ENCODE data around the gene SNX25.
A peak's percentile ranks its signal among the peaks of the same experiment; 100 is the strongest.

Gene SNX25

DNA sequence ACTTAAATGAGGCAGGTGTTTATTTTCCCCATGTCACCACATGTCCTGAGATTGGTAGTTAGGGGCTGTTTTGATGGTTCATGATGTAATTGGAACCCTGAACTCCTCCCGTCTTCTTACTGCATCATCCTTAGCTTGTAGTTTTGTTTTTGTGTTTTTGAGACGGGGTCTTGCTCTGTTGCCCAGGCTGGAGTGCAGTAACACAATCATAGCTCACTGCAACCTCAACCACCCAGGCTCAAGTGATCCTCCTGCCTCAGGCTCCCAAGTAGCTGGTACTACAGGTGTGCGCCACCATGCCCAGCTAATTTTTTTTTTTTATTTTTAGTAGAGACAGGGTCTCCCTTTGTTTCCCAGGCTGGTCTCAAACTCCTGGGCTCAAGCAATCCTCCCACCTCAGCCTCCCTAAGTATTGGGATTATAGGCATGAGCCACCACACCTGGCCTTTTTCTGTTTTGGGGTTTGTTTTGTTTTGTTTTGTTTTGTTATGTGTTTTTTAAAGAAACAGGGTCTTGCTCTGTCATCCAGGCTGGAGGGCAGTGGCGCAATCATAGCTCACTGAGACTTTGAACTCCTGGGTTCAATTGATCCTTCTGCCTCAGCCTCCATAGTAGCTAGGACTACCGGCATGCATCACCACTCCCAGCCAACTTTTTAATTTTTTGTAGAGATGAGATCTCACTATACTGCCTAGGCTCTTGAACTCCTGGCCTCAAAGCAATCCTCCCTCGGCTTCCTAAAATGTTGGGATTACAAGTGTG, 76.4 kb downstream of the SNX25 start:
- DNase-seq (ENCODE audit: insufficient read length, low spot score) (no peak), FAIRE-seq (peak; percentile 23)
- TF ChIP-seq SPI1 (IDR thresholded peaks at IDR 0.05; ENCODE audit: low read depth, low read length) (no peak), PAX5 (IDR thresholded peaks at IDR 0.05; ENCODE audit: insufficient read depth, low read length, severe bottlenecking) (no peak), POU2F2 (IDR thresholded peaks at IDR 0.05; ENCODE audit: low read depth, low read length) (no peak), POLR2A (IDR thresholded peaks at IDR 0.05; ENCODE audit: low read depth, low read length) (no peak), POLR2AphosphoS5 (IDR thresholded peaks at IDR 0.05; ENCODE audit: low read depth, low read length) (no peak)

DNA sequence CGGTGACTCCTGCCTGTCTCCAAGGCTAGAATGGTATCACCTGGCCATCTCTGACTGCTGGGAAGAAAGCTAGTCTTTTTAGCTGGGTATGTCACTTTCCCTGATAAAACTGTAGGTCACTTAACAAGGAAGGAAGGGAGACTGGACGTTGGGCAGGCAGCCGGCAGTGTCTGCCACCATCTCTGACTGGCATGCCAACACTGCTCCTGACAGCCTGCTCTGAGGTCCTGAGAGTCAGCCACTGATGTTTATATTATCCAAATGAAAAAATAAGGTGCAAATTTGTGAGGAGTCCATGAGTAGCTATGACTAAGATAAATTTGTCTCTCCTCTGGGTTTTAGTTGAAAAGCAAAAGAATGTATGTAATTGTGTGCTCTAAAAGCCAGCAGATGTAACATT, 77.2 kb downstream of the SNX25 start:
- DNase-seq (ENCODE audit: insufficient read length, low spot score) (no peak), FAIRE-seq (no peak)
- TF ChIP-seq POU2F2 (IDR thresholded peaks at IDR 0.05; ENCODE audit: low read depth, low read length) (no peak), SPI1 (IDR thresholded peaks at IDR 0.05; ENCODE audit: low read depth, low read length) (no peak), POLR2A (IDR thresholded peaks at IDR 0.05; ENCODE audit: low read depth, low read length) (no peak), TAF1 (IDR thresholded peaks at IDR 0.05; ENCODE audit: low read depth, low read length) (no peak)

DNA sequence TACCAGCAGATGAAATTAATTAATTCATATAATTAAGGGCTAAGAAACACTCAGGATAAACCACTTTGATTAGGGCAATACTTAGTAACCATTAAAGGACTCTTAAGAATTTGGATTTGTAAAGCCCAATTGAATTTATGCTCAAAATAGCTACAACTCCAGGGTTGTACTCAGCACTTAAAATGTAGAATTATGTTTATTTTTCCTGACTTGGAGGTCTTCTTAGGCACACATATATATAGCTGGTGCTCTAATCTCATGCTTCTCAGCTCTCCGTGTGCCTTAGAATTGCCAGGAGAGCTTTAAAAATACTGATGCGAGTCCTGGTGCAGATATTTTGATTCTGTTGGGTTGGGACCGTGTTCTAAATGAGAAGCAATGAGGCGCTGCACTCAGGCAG, 77.6 kb downstream of the SNX25 start:
- DNase-seq (ENCODE audit: insufficient read length, low spot score) (no peak), FAIRE-seq (no peak)
- no peak for TF ChIP-seq SPI1 (IDR thresholded peaks at IDR 0.05; ENCODE audit: low read depth, low read length)
- TF ChIP-seq POLR2A (IDR thresholded peaks at IDR 0.05; ENCODE audit: low read depth, low read length), result no peak
- TF ChIP-seq TAF1 (IDR thresholded peaks at IDR 0.05; ENCODE audit: low read depth, low read length), result no peak
- no peak for TF ChIP-seq POU2F2 (IDR thresholded peaks at IDR 0.05; ENCODE audit: low read depth, low read length)
- TF ChIP-seq PAX5 (IDR thresholded peaks at IDR 0.05; ENCODE audit: insufficient read depth, low read length, severe bottlenecking), result no peak
- no peak for TF ChIP-seq POLR2AphosphoS5 (IDR thresholded peaks at IDR 0.05; ENCODE audit: low read depth, low read length)

- DNase-seq (ENCODE audit: insufficient read length, low spot score) (no peak), FAIRE-seq (no peak)
- TF ChIP-seq POU2F2 (IDR thresholded peaks at IDR 0.05; ENCODE audit: low read depth, low read length) (no peak), SPI1 (IDR thresholded peaks at IDR 0.05; ENCODE audit: low read depth, low read length) (no peak), PAX5 (IDR thresholded peaks at IDR 0.05; ENCODE audit: insufficient read depth, low read length, severe bottlenecking) (no peak), TAF1 (IDR thresholded peaks at IDR 0.05; ENCODE audit: low read depth, low read length) (no peak), POLR2A (IDR thresholded peaks at IDR 0.05; ENCODE audit: low read depth, low read length) (no peak), POLR2AphosphoS5 (IDR thresholded peaks at IDR 0.05; ENCODE audit: low read depth, low read length) (no peak)
Observed at GRCh38 chr4:185290018-185290607, 80.7 kb downstream of the SNX25 start.

DNA sequence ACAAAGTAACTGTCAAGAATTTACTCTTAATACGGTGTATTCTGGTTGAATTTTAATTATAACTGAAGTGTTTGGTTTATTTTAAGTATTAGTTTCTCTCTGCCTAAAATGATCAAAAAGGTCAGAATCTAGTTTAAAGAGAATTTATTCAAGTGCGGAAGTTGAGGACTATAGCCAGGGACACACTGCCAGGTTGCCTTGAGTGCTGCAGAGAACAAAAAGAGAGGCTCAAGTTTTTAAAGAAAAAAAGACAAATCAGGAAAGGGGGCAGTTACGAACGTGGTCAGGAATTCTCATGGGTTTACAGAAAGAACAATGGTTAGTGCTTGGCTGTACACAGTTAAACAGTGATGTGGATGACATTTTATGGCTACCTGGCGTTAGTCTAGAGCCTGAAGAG, 81.3 kb downstream of the SNX25 start:
- FAIRE-seq (no peak), DNase-seq (ENCODE audit: insufficient read length, low spot score) (no peak)
- TF ChIP-seq POU2F2 (IDR thresholded peaks at IDR 0.05; ENCODE audit: low read depth, low read length) (no peak), TAF1 (IDR thresholded peaks at IDR 0.05; ENCODE audit: low read depth, low read length) (no peak), PAX5 (IDR thresholded peaks at IDR 0.05; ENCODE audit: insufficient read depth, low read length, severe bottlenecking) (no peak), POLR2AphosphoS5 (IDR thresholded peaks at IDR 0.05; ENCODE audit: low read depth, low read length) (no peak), SPI1 (IDR thresholded peaks at IDR 0.05; ENCODE audit: low read depth, low read length) (no peak), POLR2A (IDR thresholded peaks at IDR 0.05; ENCODE audit: low read depth, low read length) (no peak)

- TF ChIP-seq PAX5 (IDR thresholded peaks at IDR 0.05; ENCODE audit: insufficient read depth, low read length, severe bottlenecking), result no peak
- TF ChIP-seq TAF1 (IDR thresholded peaks at IDR 0.05; ENCODE audit: low read depth, low read length), result no peak
- TF ChIP-seq POLR2AphosphoS5 (IDR thresholded peaks at IDR 0.05; ENCODE audit: low read depth, low read length), result no peak
- no peak for TF ChIP-seq POU2F2 (IDR thresholded peaks at IDR 0.05; ENCODE audit: low read depth, low read length)
- no peak for TF ChIP-seq SPI1 (IDR thresholded peaks at IDR 0.05; ENCODE audit: low read depth, low read length)
- no peak for TF ChIP-seq POLR2A (IDR thresholded peaks at IDR 0.05; ENCODE audit: low read depth, low read length)
- no peak for DNase-seq (ENCODE audit: insufficient read length, low spot score)
- FAIRE-seq, result no peak
Observed at GRCh38 chr4:185293202-185293601, 83.8 kb downstream of the SNX25 start.

- DNase-seq (ENCODE audit: insufficient read length, low spot score) (no peak), FAIRE-seq (no peak)
- TF ChIP-seq POLR2AphosphoS5 (IDR thresholded peaks at IDR 0.05; ENCODE audit: low read depth, low read length), result no peak
- TF ChIP-seq POLR2A (IDR thresholded peaks at IDR 0.05; ENCODE audit: low read depth, low read length), result no peak
Observed at GRCh38 chr4:185296665-185297460, 87.5 kb downstream of the SNX25 start.

GRCh38 chr4:185298728-185299430, 89.5 kb downstream of the SNX25 start:
- peak; percentile 50 for FAIRE-seq
- TF ChIP-seq POLR2A (IDR thresholded peaks at IDR 0.05; ENCODE audit: low read depth, low read length) (0 out of 2 replicates have a peak, but pooled peaks have one; percentile 22), TAF1 (IDR thresholded peaks at IDR 0.05; ENCODE audit: low read depth, low read length) (no peak)
- no peak for DNase-seq (ENCODE audit: insufficient read length, low spot score)

DNA sequence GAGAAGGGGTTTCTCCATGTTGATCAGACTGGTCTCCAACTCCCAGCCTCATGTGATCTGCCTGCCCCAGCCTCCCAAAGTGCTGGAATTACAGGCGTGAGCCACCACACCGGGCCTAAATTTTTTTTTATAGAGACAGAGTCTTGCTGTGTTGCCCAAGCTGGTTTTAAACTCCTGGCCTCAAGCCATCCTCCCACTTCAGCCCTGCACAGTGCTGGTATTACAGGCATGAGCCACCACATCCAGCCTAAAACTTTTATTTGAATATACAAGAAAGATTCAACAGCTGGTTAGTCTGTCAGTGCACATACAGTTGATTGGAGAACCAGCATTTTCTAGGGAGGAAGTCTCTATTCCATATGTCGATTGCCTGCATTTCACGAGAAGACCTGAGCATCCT, 95.1 kb downstream of the SNX25 start:
- DNase-seq (ENCODE audit: insufficient read length, low spot score) (no peak), FAIRE-seq (no peak)

More for the DNA sequence above, 95.1 kb downstream of the SNX25 start:
- no peak for TF ChIP-seq POU2F2 (IDR thresholded peaks at IDR 0.05; ENCODE audit: low read depth, low read length)
- no peak for TF ChIP-seq POLR2A (IDR thresholded peaks at IDR 0.05; ENCODE audit: low read depth, low read length)
- TF ChIP-seq TAF1 (IDR thresholded peaks at IDR 0.05; ENCODE audit: low read depth, low read length), result no peak
- TF ChIP-seq POLR2AphosphoS5 (IDR thresholded peaks at IDR 0.05; ENCODE audit: low read depth, low read length), result no peak
- no peak for TF ChIP-seq SPI1 (IDR thresholded peaks at IDR 0.05; ENCODE audit: low read depth, low read length)
- no peak for TF ChIP-seq PAX5 (IDR thresholded peaks at IDR 0.05; ENCODE audit: insufficient read depth, low read length, severe bottlenecking)
